GM12873 (cell line): ENCODE data around the gene HSPB8.

Experiments
- CTCF ChIP-seq: IDR thresholded peaks from 2 replicates; pipeline ENCODE4 v1.5.1; 2012; ENCODE audit warnings: low read depth, mild to moderate bottlenecking, moderate library complexity, low read length, control low read depth; ENCODE audit not compliant: insufficient read depth; ENCODE audit errors: missing control alignments

The HSPB8 gene

GRCh38 chr12:119200601-119201000, 21.9 kb downstream of the HSPB8 start:
- no peak for TF ChIP-seq CTCF

DNA sequence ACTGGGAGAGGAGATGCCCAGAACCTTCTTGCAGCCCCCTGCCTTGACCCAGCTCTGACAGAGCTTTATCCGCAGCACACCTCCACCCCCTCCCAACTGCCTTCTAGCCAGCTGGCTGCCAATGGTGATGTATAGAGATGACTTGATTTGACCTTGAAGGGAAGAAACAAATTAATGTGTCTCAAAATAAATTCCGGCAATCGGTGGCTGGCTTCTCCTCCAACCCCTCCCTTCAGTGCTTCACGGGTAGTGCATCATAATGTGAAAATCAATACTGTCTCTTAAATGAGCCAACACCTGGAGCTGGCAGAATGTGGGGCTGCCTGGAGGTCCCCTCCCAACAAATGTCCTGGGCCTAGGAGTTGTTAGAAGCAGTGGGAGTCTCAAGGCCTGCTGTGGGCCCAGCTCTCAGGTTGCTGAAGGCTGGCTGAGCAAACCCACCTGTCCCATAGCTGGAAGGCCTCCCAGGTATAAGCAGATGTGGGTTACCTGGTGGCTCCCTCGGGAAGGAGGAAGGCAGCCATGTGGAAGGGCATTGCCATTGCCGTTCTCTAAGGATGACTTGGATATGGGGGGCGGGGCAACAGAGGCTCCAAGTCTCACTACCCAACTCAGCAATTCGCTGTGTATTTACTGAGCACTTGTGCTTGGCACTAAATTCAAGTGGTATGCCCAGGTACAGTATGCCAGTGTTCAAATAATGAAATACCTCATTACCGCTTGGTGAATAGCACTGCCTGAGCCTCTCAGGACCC, 23.2 kb downstream of the HSPB8 start:
- no peak for TF ChIP-seq CTCF

DNA sequence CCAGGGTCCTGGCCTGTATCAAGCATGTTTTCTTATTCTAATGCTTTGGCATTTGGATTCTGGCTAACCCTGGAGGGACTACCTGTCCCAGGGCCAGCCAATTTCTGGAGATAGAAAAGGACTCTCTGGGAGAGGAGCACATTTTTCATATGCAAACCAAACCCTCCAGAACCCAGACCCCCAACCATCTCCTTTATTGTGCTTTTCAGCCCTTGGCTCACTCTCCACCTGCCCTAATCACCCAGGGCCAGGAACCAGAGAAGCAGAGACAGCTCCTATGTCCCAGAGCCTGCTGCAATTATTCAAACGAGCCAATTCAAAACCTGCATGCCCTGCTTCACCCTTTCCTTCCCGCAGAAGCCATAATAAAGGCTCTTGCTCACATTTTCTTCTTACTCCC, 23.8 kb downstream of the HSPB8 start:
- no peak for TF ChIP-seq CTCF

- no peak for TF ChIP-seq CTCF
Measured at GRCh38 chr12:119204131-119204530, 25.4 kb downstream of the HSPB8 start.

DNA sequence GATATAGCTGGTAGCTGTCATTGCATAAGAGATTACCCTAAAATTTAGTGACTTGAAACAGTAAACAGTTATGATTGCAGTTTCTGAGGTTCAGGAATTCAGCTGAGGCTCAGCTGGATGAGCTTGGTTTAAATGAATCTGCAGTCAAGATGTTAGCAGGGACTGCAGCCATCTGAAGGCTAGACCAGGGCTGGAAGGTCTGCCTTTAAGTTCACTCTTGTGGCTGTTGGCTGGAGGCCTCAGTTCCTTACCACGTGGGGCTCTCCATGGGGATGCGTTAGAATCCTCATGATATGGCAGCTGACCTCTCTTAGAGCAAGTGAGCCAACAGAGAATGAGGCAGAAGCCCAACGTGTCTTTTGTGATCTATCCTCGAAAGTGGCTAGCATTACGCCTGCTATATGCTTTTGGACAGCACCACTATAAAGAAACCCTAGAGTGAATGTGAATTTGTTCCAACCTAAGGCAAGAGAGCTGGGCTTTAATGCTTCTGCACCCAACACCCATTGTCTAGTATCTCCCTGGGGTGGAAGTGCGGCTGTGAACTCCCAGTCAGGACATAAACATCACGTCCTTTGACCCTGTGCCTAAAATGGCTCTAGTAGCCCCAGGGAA, 26.0 kb downstream of the HSPB8 start:
- TF ChIP-seq CTCF: no peak

- no peak for TF ChIP-seq CTCF
Measured at GRCh38 chr12:119206348-119207062, 27.8 kb downstream of the HSPB8 start.

DNA sequence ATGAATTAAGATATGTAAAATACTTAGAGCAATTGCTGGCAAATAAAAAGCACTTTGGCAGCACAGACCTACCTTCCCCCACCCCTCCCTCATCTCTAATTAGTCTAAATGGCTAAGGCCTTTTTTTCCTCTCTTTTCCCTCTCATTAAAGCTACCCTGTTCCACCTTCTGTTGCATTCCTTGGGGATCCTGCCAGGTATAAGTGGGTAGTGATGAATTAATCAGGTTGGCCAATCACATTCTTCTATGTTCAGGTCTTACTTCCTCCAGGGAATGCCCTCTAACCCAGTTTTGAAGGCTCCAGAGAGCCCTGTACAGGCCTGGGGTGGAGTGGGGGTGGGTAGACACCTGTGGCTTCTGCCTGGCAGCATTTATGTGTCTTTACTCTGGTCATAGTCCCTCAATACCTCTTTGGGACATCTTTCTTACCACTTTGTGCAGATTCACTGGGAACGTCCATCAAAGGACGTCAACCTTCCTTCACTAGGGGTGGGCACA, 28.4 kb downstream of the HSPB8 start:
- TF ChIP-seq CTCF: no peak
